ENCODE measurements around the gene RBBP8NL. TPM values are rescaled to one million over a fixed set of nuclear protein-coding genes. Genes with fewer than 3 reads are reported as not detected.

RBBP8NL gene
- total RNA-seq, 4 donors from 2014 or later, result not detected

- peaks cover 0 to 85% (median 3%) of the 10 kb centered on the region in 3 donors for H3K36me3 ChIP-seq
- H3K27me3 ChIP-seq, result no peaks in the 10 kb centered on the region
- no peak overlapping the region for H3K4me3 ChIP-seq
- peaks cover 0 to 20% (median 10%) of the 10 kb centered on the region in 4 donors for H3K4me1 ChIP-seq
- 87 to 89% methylated on average over 38 to 39 of the region's 44 CpGs for WGBS, 2 donors
- no peak overlapping the region for H3K27ac ChIP-seq
- DNase-seq (ENCODE audit: low spot score in 2 of 2), result no peak
- TF ChIP-seq EP300 (IDR thresholded peaks at IDR 0.05), result no peak
- no peak for TF ChIP-seq POLR2A (IDR thresholded peaks at IDR 0.05)
- no peaks in the 10 kb centered on the region for H3K9me3 ChIP-seq
Observed at GRCh38 chr20:62391165-62392076, 35.9 kb downstream of the RBBP8NL start.

DNA sequence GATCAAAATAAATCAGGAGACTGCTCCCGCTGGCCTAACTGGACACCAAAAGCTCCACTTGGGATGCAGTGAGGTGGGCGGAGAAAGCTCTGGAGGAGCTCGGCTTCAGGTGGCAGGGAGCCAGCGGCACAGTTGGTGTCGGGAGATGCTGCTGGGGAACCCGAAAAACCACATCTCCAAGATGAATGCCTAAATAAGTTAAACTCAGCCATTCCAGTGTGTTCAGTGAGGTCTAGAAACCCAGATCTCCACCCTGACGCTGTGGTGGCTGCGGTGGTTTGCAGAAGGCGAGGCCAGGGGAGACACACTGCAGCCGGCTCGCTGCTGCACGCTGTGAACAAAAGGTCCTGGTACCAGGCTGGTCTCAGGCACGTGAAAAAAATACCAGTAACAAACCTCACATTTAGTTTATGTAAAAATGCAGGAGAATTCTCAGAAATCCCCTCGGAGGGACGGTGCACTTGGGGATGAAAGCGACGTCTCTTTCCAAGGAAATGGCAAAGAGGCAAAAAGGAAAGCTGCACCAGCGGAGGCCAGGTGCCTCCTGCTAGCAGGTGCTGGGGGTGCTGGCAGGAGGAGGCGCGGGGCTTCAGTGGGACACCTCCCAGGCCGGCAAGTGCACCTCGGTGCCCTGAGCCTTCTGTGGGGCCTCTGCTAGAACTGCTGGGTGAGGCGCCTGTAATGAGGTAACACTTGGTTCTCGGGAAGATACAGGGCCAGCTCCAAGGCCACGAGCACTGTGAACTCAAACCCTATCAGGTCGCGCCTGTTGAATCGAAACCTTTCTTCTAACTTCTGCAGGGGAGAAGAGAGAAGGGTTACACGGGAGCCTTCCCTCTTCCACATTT is 36.8 kb downstream of the RBBP8NL start:
- TF ChIP-seq, protein P1, sequence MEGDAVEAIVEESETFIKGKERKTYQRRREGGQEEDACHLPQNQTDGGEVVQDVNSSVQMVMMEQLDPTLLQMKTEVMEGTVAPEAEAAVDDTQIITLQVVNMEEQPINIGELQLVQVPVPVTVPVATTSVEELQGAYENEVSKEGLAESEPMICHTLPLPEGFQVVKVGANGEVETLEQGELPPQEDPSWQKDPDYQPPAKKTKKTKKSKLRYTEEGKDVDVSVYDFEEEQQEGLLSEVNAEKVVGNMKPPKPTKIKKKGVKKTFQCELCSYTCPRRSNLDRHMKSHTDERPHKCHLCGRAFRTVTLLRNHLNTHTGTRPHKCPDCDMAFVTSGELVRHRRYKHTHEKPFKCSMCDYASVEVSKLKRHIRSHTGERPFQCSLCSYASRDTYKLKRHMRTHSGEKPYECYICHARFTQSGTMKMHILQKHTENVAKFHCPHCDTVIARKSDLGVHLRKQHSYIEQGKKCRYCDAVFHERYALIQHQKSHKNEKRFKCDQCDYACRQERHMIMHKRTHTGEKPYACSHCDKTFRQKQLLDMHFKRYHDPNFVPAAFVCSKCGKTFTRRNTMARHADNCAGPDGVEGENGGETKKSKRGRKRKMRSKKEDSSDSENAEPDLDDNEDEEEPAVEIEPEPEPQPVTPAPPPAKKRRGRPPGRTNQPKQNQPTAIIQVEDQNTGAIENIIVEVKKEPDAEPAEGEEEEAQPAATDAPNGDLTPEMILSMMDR (IDR thresholded peaks at IDR 0.05), result no peak
- TF ChIP-seq EP300 (IDR thresholded peaks at IDR 0.05), result no peak
- no peak for TF ChIP-seq POLR2A (IDR thresholded peaks at IDR 0.05)
- Histone ChIP-seq H3K27ac (no peak overlapping the region), H3K36me3 (peaks cover 0 to 76% (median 3%) of the 10 kb centered on the region in 3 donors), H3K9me3 (no peaks in the 10 kb centered on the region), H3K4me3 (no peak overlapping the region), H3K27me3 (no peaks in the 10 kb centered on the region), H3K4me1 (peaks cover 0 to 28% (median 17%) of the 10 kb centered on the region in 4 donors)
- DNase-seq (ENCODE audit: low spot score in 2 of 2), result no peak
- WGBS, 2 donors, result 76% methylated on average over 23 to 29 of the region's 29 CpGs

DNA sequence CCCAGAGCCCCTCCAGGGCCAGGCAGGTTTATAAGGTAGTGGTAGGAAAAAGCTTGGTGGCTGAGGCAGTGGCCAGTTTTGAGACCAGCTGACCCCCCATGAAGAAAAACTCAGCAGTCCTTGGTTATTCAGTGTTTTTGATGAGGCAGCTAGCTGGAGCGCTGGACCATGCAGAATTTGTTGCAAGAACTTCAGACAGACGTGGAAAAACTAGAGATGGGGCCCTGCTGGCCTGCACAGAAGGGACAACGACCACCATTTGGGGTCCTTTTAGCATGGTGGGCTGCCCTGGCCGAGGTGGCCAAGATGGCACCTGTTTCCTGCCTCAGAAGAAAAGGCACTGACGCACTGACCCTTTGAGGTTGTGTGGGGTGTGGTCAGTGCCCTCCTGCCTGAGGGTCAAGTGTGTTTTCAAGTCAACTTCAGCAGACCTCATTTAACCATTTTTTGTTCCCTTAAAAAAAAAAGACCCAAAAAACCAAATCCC is 37.7 kb downstream of the RBBP8NL start:
- H3K36me3 ChIP-seq, result peaks cover 0 to 67% (median 3%) of the 10 kb centered on the region in 3 donors
- WGBS, 2 donors, result 73 to 76% methylated on average over 5 of the region's 5 CpGs

DNA sequence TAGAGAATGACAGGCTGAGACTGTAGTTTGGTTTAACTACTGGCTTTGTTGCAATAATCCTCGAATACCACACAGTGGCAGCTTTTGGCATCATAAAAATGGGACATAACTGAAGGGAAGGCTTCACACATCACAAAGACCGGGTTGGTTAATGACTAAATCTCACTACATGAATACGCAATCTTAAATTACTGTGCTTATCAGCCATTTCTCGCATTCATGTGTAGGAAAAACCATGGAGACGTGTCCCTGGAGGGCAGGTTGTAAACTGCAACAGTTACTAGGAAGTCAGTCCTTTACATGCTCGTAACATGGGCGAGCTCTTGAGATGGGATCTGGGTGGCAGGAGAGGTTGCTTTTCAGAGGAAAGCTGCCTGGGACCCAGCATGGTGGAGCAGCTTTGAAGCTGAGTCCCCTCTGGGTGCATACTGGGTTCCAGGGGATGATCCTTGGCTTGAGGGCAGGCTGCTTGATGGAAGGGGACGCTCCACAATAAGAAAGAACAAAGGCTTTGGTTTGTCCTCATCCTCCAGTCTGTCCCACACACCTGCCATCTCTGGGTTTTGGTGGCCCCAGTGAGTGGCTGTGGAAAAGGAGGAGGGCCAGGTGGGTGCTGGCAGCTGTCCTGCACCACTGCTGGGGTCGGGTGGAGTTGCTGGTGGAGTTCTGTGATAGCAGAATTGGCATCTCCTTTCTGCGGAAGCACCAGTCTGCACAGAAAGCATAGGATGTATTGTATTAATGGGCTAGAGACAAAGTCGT is 38.3 kb downstream of the RBBP8NL start:
- TF ChIP-seq POLR2A (IDR thresholded peaks at IDR 0.05), result no peak
- TF ChIP-seq, protein P1 (IDR thresholded peaks at IDR 0.05), result no peak
- TF ChIP-seq EP300 (IDR thresholded peaks at IDR 0.05), result no peak
- WGBS, 2 donors, result 77 to 83% methylated on average over 11 of the region's 11 CpGs
- no peaks in the 10 kb centered on the region for H3K27me3 ChIP-seq
- peaks cover 0 to 61% (median 3%) of the 10 kb centered on the region in 3 donors for H3K36me3 ChIP-seq
- no peak for DNase-seq (ENCODE audit: low spot score in 2 of 2)
- H3K9me3 ChIP-seq, result no peaks in the 10 kb centered on the region
- no peak overlapping the region for H3K4me3 ChIP-seq
- no peak overlapping the region for H3K27ac ChIP-seq
- peaks cover 0 to 38% (median 22%) of the 10 kb centered on the region in 4 donors for H3K4me1 ChIP-seq

More for the DNA sequence above, 37.7 kb downstream of the RBBP8NL start:
- Histone ChIP-seq H3K9me3 (no peaks in the 10 kb centered on the region), H3K4me3 (no peak overlapping the region), H3K4me1 (peaks cover 0 to 37% (median 22%) of the 10 kb centered on the region in 4 donors), H3K27me3 (no peaks in the 10 kb centered on the region), H3K27ac (no peak overlapping the region)
- TF ChIP-seq EP300 (IDR thresholded peaks at IDR 0.05), result no peak
- no peak for TF ChIP-seq POLR2A (IDR thresholded peaks at IDR 0.05)
- TF ChIP-seq, protein P1 (IDR thresholded peaks at IDR 0.05), result no peak
- DNase-seq (ENCODE audit: low spot score in 2 of 2), result no peak

Data from tibial nerve (tissue), 4 donors.